ENCODE measurements around the gene ZKSCAN1. TPM values are rescaled to one million over a fixed set of nuclear protein-coding genes. Genes with fewer than 3 reads are reported as not detected.
"Not testable (repeated sequence)": the region's sequence is repeated elsewhere in the genome, so short reads cannot be mapped to it uniquely, and the experiment has no call there.

Gene ZKSCAN1
- total and polyA plus RNA-seq, 2 donors (not counting 1 experiment from before 2014, with no cell fraction given), result 12.9 to 97.4 TPM

DNA sequence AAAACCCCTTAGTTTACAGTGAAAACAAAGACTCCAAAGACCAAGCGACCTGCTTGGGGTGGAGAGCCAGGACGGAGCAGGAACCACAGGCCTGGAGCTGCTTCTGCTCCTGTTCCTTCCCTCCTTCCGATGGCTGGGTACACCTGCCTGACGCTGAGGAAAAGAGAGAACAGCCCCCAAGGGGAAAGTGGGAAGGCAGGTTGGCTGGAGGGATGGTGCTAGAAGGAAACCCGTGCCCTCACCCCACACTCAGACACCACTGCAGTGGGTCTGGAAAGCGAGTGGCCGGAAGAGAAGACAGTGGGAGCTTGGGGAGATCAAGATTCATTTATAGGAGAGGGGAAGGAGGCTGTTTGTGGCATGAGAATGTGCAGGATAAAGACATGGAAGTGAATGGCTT is 34.3 kb upstream of the ZKSCAN1 start:
- H3K36me3 ChIP-seq (replicated peaks in 1 of 2; ENCODE audit: control extremely low read depth in 1 of 2, control insufficient read depth in 1 of 2, extremely low read depth in 1 of 2, insufficient read depth in 2 of 2, low read length in 1 of 2); H3K4me3 Mint-ChIP-seq; DNase-seq; H3K27ac Mint-ChIP-seq; H3K9me3 ChIP-seq (ENCODE audit: control extremely low read depth in 1 of 3, control insufficient read depth in 2 of 3, insufficient read depth in 1 of 3, low read length in 2 of 3); H3K4me3 ChIP-seq (ENCODE audit: control extremely low read depth in 1 of 5, extremely low read depth in 1 of 5, insufficient read depth in 1 of 5, low read depth in 2 of 5, low read length in 4 of 5); H3K4me1 Mint-ChIP-seq; H3K79me2 ChIP-seq (ENCODE audit: control insufficient read depth, insufficient read depth, low read length); H2AFZ ChIP-seq (ENCODE audit: insufficient read depth, low read depth, low read length, poor library complexity, severe bottlenecking); POLR2A ChIA-PET; H3K4me2 ChIP-seq (replicated peaks; ENCODE audit: low read depth, low read length, poor library complexity, severe bottlenecking); H3K27ac ChIP-seq (ENCODE audit: low read length in 2 of 2); ATAC-seq (ENCODE audit: low read depth); intact Hi-C loops (cut with micrococcal nuclease); H3K9ac ChIP-seq (ENCODE audit: low read length); H4K20me1 ChIP-seq (ENCODE audit: control insufficient read depth, insufficient read depth, low read length, poor library complexity, severe bottlenecking); H3K4me1 ChIP-seq (ENCODE audit: control insufficient read depth in 2 of 2, insufficient read depth in 2 of 2, low read length in 2 of 2); H3K9me3 Mint-ChIP-seq (ENCODE audit: insufficient read depth): not testable (repeated sequence)
- H3K27me3 ChIP-seq (replicated peaks in 1 of 4; ENCODE audit: control extremely low read depth in 1 of 4, control insufficient read depth in 3 of 4, insufficient read depth in 4 of 4, low read length in 3 of 4), result peaks cover 0 to 10% (median 0%) of the 10 kb centered on the region in 4 experiments
- 70% methylated on average over 2 of the region's 7 CpGs for WGBS (ENCODE audit: insufficient coverage)
- H3K27me3 Mint-ChIP-seq, result peaks cover 35% of the 10 kb centered on the region
- CTCF ChIA-PET, result interaction anchor here (1.3 to 5.5 kb wide), 2 partner anchors 9 to 150 kb away, joined by 5 to 52 read pairs; no protein-coding TSS in a partner anchor

DNA sequence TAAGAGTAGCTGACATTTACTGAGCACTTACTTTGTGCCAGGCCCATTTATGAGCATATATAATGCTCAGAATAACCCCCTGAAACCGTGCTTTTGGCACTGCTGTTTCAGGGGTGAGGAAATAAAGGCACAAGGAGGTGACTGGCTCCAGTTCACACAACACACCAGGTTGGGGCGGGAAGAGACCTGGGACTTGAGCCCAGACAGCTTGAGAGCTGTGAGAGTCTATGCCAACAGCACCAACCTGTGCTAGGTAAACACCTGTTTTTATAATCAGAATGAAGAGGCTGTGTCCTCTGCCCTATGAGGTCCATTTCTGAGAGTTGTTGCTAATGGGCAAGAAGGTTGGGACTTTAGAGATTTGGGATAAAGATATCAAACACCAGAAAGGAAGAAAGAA is 30.8 kb upstream of the ZKSCAN1 start:
- Mint-ChIP-seq H3K27me3 (peaks cover 36% of the 10 kb centered on the region), H3K4me3 (no peak overlapping the region), H3K9me3 (ENCODE audit: insufficient read depth) (peaks cover 3% of the 10 kb centered on the region), H3K4me1 (peaks cover 1% of the 10 kb centered on the region), H3K27ac (no peak overlapping the region)
- Histone ChIP-seq H3K36me3 (replicated peaks in 1 of 2; ENCODE audit: control extremely low read depth in 1 of 2, control insufficient read depth in 1 of 2, extremely low read depth in 1 of 2, insufficient read depth in 2 of 2, low read length in 1 of 2) (no peaks in the 10 kb centered on the region), H2AFZ (ENCODE audit: insufficient read depth, low read depth, low read length, poor library complexity, severe bottlenecking) (no peak overlapping the region), H3K9ac (ENCODE audit: low read length) (no peak overlapping the region), H3K27ac (ENCODE audit: low read length in 2 of 2) (no peak overlapping the region), H3K79me2 (ENCODE audit: control insufficient read depth, insufficient read depth, low read length) (no peaks in the 10 kb centered on the region), H3K4me3 (ENCODE audit: control extremely low read depth in 1 of 5, extremely low read depth in 1 of 5, insufficient read depth in 1 of 5, low read depth in 2 of 5, low read length in 4 of 5) (no peak overlapping the region), H3K4me1 (ENCODE audit: control insufficient read depth in 2 of 2, insufficient read depth in 2 of 2, low read length in 2 of 2) (no peaks in the 10 kb centered on the region), H3K4me2 (replicated peaks; ENCODE audit: low read depth, low read length, poor library complexity, severe bottlenecking) (no peak overlapping the region), H3K27me3 (replicated peaks in 1 of 4; ENCODE audit: control extremely low read depth in 1 of 4, control insufficient read depth in 3 of 4, insufficient read depth in 4 of 4, low read length in 3 of 4) (peaks cover 0 to 5% (median 0%) of the 10 kb centered on the region in 4 experiments), H4K20me1 (ENCODE audit: control insufficient read depth, insufficient read depth, low read length, poor library complexity, severe bottlenecking) (no peaks in the 10 kb centered on the region), H3K9me3 (ENCODE audit: control extremely low read depth in 1 of 3, control insufficient read depth in 2 of 3, insufficient read depth in 1 of 3, low read length in 2 of 3) (no peaks in the 10 kb centered on the region)
- POLR2A ChIA-PET, result no interaction called here
- TF ChIP-seq CTCF (IDR thresholded peaks at IDR 0.05) (no peak), EZH2 (IDR thresholded peaks at IDR 0.05; ENCODE audit: borderline replicate concordance, insufficient read depth, low read depth, low read length, poor library complexity, severe bottlenecking) (no peak)
- WGBS (ENCODE audit: insufficient coverage), result no CpG with 5 or more reads among the region's 2 CpGs
- DNase-seq (no peak), ATAC-seq (ENCODE audit: low read depth) (no peak)
- CTCF ChIA-PET, result no interaction called here
- intact Hi-C loops (cut with micrococcal nuclease), result no loop called here

GRCh38 chr7:99987306-99987705 is 28.1 kb upstream of the ZKSCAN1 start:
- H3K27me3 Mint-ChIP-seq, result peaks cover 35% of the 10 kb centered on the region
- not testable (repeated sequence) for DNase-seq; H2AFZ ChIP-seq (ENCODE audit: insufficient read depth, low read depth, low read length, poor library complexity, severe bottlenecking)

More at GRCh38 chr7:99987306-99987705, 28.1 kb upstream of the ZKSCAN1 start:
- H3K4me3 Mint-ChIP-seq; H3K4me1 Mint-ChIP-seq; intact Hi-C loops (cut with micrococcal nuclease); H3K27me3 ChIP-seq (replicated peaks in 1 of 4; ENCODE audit: control extremely low read depth in 1 of 4, control insufficient read depth in 3 of 4, insufficient read depth in 4 of 4, low read length in 3 of 4); H3K4me3 ChIP-seq (ENCODE audit: control extremely low read depth in 1 of 5, extremely low read depth in 1 of 5, insufficient read depth in 1 of 5, low read depth in 2 of 5, low read length in 4 of 5); H3K79me2 ChIP-seq (ENCODE audit: control insufficient read depth, insufficient read depth, low read length); H3K27ac ChIP-seq (ENCODE audit: low read length in 2 of 2); H3K4me1 ChIP-seq (ENCODE audit: control insufficient read depth in 2 of 2, insufficient read depth in 2 of 2, low read length in 2 of 2); H3K36me3 ChIP-seq (replicated peaks in 1 of 2; ENCODE audit: control extremely low read depth in 1 of 2, control insufficient read depth in 1 of 2, extremely low read depth in 1 of 2, insufficient read depth in 2 of 2, low read length in 1 of 2); H3K9me3 Mint-ChIP-seq (ENCODE audit: insufficient read depth); H3K4me2 ChIP-seq (replicated peaks; ENCODE audit: low read depth, low read length, poor library complexity, severe bottlenecking); H3K27ac Mint-ChIP-seq; POLR2A ChIA-PET; H3K9me3 ChIP-seq (ENCODE audit: control extremely low read depth in 1 of 3, control insufficient read depth in 2 of 3, insufficient read depth in 1 of 3, low read length in 2 of 3); ATAC-seq (ENCODE audit: low read depth); H3K9ac ChIP-seq (ENCODE audit: low read length); H4K20me1 ChIP-seq (ENCODE audit: control insufficient read depth, insufficient read depth, low read length, poor library complexity, severe bottlenecking): not testable (repeated sequence)
- CTCF ChIA-PET, result interaction anchor here (0.9 to 5.4 kb wide), 4 partner anchors 9 to 73 kb away, joined by 3 to 35 read pairs (median 16); no protein-coding TSS in a partner anchor
- WGBS (ENCODE audit: insufficient coverage), result 84% methylated on average over 12 of the region's 14 CpGs

Measured in B cell (primary cell).